GM12878 (cell line): ENCODE results near the gene CLEC1A. TPM values are rescaled to one million over a fixed set of nuclear protein-coding genes. Genes with fewer than 3 reads are reported as not detected.

Experiments used
- ATAC-seq: fragments of 200-7000 bp; cut with Tn5 transposase; 3 replicates; pipeline ENCODE4 v1.9.1; 2020; ENCODE audit warnings: mild to moderate bottlenecking, moderate library complexity
- BruUV-seq: library from RNA; stranded (reverse); fragments of 400-500 nt; replicated peaks from 2 replicates; lab custom pipeline; 2021; lab: Mats Ljungman, UMichigan
- CTCF ChIA-PET: fragments of 300-600 bp; sonication (Branson Sonifier 250); formaldehyde crosslinking; extraction: SDS; loops from one replicate; lab custom pipeline; 2021; ENCODE audit warnings: inconsistent platforms; lab: Yijun Ruan, JAX
- POLR2A ChIA-PET: fragments of 350-600 bp; formaldehyde crosslinking; extraction: SDS; loops from one replicate; lab custom pipeline; 2021; ENCODE audit warnings: inconsistent platforms; lab: Charles Lee
- RAD21 ChIA-PET: fragments of 300-600 bp; sonication (Branson Sonifier 250); formaldehyde crosslinking; loops from one replicate; lab custom pipeline; 2023; ENCODE audit warnings: antibody characterized with exemption; ENCODE audit not compliant: unreplicated experiment; lab: Charles Lee
- SMC1A ChIA-PET: fragments of 300-600 bp; sonication (Branson Sonifier 250); formaldehyde crosslinking; loops from one replicate; lab custom pipeline; 2023; ENCODE audit not compliant: unreplicated experiment, uncharacterized antibody; lab: Charles Lee
- DNase-seq: peaks from one replicate; pipeline ENCODE4 v3.0.0-alpha.2; 2011; ENCODE audit warnings: low read depth, low spot score
- FAIRE-seq: peaks from 3 replicates; lab custom pipeline; 2011; peaks lifted over from hg19 to GRCh38; lab: Jason Lieb, UNC
- H2AFZ ChIP-seq: 2 replicates; pipeline ENCODE4 v1.6.0; 2011; ENCODE audit warnings: low read depth, low read length, control low read depth; ENCODE audit not compliant: control insufficient read depth
- H3K27ac ChIP-seq: 2 replicates; pipeline ENCODE4 v1.5.1; 2011; ENCODE audit warnings: control low read depth; ENCODE audit not compliant: control insufficient read depth, insufficient read depth
- H3K27me3 ChIP-seq, 2 experiments: replicated peaks in 1 of 2; 2 replicates each; pipeline versions ENCODE4 v1.6.0 to v1.6.1; 2011; ENCODE audit warnings: low read length in 1 of 2; ENCODE audit not compliant: control insufficient read depth in 2 of 2, insufficient read depth in 2 of 2
- H3K36me3 ChIP-seq, 2 experiments: 2 replicates each; pipeline ENCODE4 v1.5.1; 2011; ENCODE audit warnings: low read length in 1 of 2; ENCODE audit not compliant: control insufficient read depth in 2 of 2, insufficient read depth in 2 of 2
- H3K4me1 ChIP-seq: 2 replicates; pipeline ENCODE4 v1.6.1; 2011; ENCODE audit warnings: mild to moderate bottlenecking, low read length, moderate library complexity, mixed read lengths; ENCODE audit not compliant: control insufficient read depth, insufficient read depth
- H3K4me2 ChIP-seq: 2 replicates; pipeline ENCODE4 v1.6.0; 2011; ENCODE audit warnings: control low read depth; ENCODE audit not compliant: control insufficient read depth, insufficient read depth
- H3K4me3 ChIP-seq: fragments of 200-600 bp; sonication (generic); 2 replicates; pipeline ENCODE4 v1.5.1; 2016
- H3K79me2 ChIP-seq: 2 replicates; pipeline ENCODE4 v1.6.0; 2011; ENCODE audit warnings: low read length; ENCODE audit not compliant: control insufficient read depth, insufficient read depth
- H3K9ac ChIP-seq: 2 replicates; pipeline ENCODE4 v1.8.0; 2011; ENCODE audit warnings: low read length, control low read depth, mixed read lengths; ENCODE audit not compliant: control insufficient read depth, insufficient read depth
- H3K9me3 ChIP-seq: replicated peaks from 3 replicates; pipeline ENCODE4 v1.5.1; 2011; ENCODE audit warnings: mild to moderate bottlenecking, low read length; ENCODE audit not compliant: control insufficient read depth, insufficient read depth
- H4K20me1 ChIP-seq: 2 replicates; pipeline ENCODE4 v1.6.0; 2011; ENCODE audit not compliant: control insufficient read depth, insufficient read depth
- CHD2 ChIP-seq: IDR thresholded peaks from 2 replicates; pipeline ENCODE4 v1.6.1; 2011; ENCODE audit warnings: low read depth, low read length, improper control_type of control experiment, borderline replicate concordance
- GABPA ChIP-seq: IDR thresholded peaks from 2 replicates; pipeline ENCODE4 v1.6.1; 2014; ENCODE audit warnings: antibody characterized with exemption, low read depth, mild to moderate bottlenecking, inconsistent platforms
- HDGF ChIP-seq: fragments of 450-650 bp; IDR thresholded peaks from 2 replicates; pipeline ENCODE4 v1.6.1; 2016; ENCODE audit warnings: antibody characterized with exemption
- IRF3 ChIP-seq: fragments of 450-650 bp; IDR thresholded peaks from 2 replicates; pipeline ENCODE4 v1.6.1; 2014; ENCODE audit warnings: mild to moderate bottlenecking
- JUND ChIP-seq: IDR thresholded peaks from 2 replicates; pipeline ENCODE4 v1.6.1; 2012; ENCODE audit warnings: low read depth, mild to moderate bottlenecking, low read length, improper control_type of control experiment, moderate library complexity
- MXI1 ChIP-seq: fragments of 150-350 bp; IDR thresholded peaks from 2 replicates; pipeline ENCODE4 v1.6.1; 2011; ENCODE audit warnings: low read depth, mild to moderate bottlenecking, inconsistent platforms, low read length, improper control_type of control experiment
- NR2C2 ChIP-seq: IDR thresholded peaks from 2 replicates; pipeline ENCODE4 v1.6.1; 2011; ENCODE audit warnings: borderline replicate concordance, low read depth; ENCODE audit not compliant: control insufficient read depth, insufficient read length
- PML ChIP-seq: IDR thresholded peaks from 2 replicates; pipeline ENCODE4 v1.6.1; 2012; ENCODE audit warnings: low read length, inconsistent platforms
- POLR2A ChIP-seq: IDR thresholded peaks from 2 replicates; pipeline ENCODE4 v1.6.1; 2011; ENCODE audit warnings: low read depth, mild to moderate bottlenecking, low read length
- RELB ChIP-seq: fragments of 450-650 bp; IDR thresholded peaks from 2 replicates; pipeline ENCODE4 v1.6.1; 2017; ENCODE audit warnings: low read depth, mild to moderate bottlenecking, moderate library complexity
- REST ChIP-seq: IDR thresholded peaks from 2 replicates; pipeline ENCODE4 v1.6.1; 2012; ENCODE audit warnings: mild to moderate bottlenecking, low read depth, low read length
- TARDBP ChIP-seq: IDR thresholded peaks from 2 replicates; pipeline ENCODE4 v1.6.1; 2016; ENCODE audit warnings: borderline replicate concordance
- YBX1 ChIP-seq: fragments of 450-650 bp; IDR thresholded peaks from 2 replicates; pipeline ENCODE4 v1.6.1; 2016; ENCODE audit warnings: antibody characterized with exemption
- ZBTB40 ChIP-seq: fragments of 450-650 bp; IDR thresholded peaks from 2 replicates; pipeline ENCODE4 v1.6.1; 2016; ENCODE audit warnings: mild to moderate bottlenecking, moderate library complexity, borderline replicate concordance
- ZNF24 ChIP-seq: fragments of 450-650 bp; IDR thresholded peaks from 2 replicates; pipeline ENCODE4 v1.6.1; 2017; ENCODE audit warnings: antibody characterized with exemption, mild to moderate bottlenecking
- WGBS: methylation state at CpG from one replicate; pipeline ENCODE4 v1.1.6; 2016; ENCODE audit warnings: low lambda C conversion rate; ENCODE audit not compliant: insufficient replicate concordance, insufficient coverage; ENCODE audit errors: missing lambda C conversion rate; 5-methylcytosine and 5-hydroxymethylcytosine counted together
- in situ Hi-C: fragments of 300-500 bp; cut with MboI; formaldehyde crosslinking; loops from 9 replicates; pipeline ENCODE4 v1.14.3; 2018; ENCODE audit warnings: mixed read lengths
- intact Hi-C: fragments of 100-400 bp; cut with micrococcal nuclease; formaldehyde crosslinking; loops from one replicate; pipeline ENCODE4 v1.14.2; 2022; ENCODE audit not compliant: unreplicated experiment
- polyA plus RNA-seq, 11 experiments: library from polyadenylated mRNA; depleted of rRNA in 4 of 11; unstranded in 6 of 11; stranded (reverse) in 5 of 11; fragments of >200 nt; fragmentation: Nextera tagmentation in 4 of 11; fragmentation: Illumina TruSeq in 1 of 11; extraction: Ambion mirVana in 4 of 11; extraction: Trizol in 1 of 11; gene quantifications; 1 replicate in 1 of 11; 2 replicates in 10 of 11; pipeline versions ENCODE4 v1.2.1 to v1.2.3, GENCODE V29; 2011 to 2016; ENCODE audit warnings: inconsistent platforms in 2 of 11, missing spikeins in 2 of 11, low read depth in 1 of 11
- total RNA-seq, 4 experiments: library from RNA; depleted of rRNA in 3 of 4; stranded (reverse); fragments of >200 nt in 3 of 4; fragmentation: Illumina TruSeq in 1 of 4; extraction: Trizol in 1 of 4; gene quantifications; 2 replicates each; pipeline versions ENCODE4 v1.2.1 to v1.2.3, GENCODE V29; 2013 to 2021

The CLEC1A gene
- total and polyA plus RNA-seq, 10 of the 15 experiments (the other 5 are each of a cell fraction or from before 2014, with no cell fraction given): not detected

GRCh38 chr12:10082117-10082874 is 16.5 kb downstream of the CLEC1A start:
- 52% methylated on average over 5 of the region's 5 CpGs for WGBS
- H3K9ac ChIP-seq: no peak overlapping the region
- no peaks in the 10 kb centered on the region for H3K36me3 ChIP-seq
- no peak overlapping the region for H2AFZ ChIP-seq
- no TSS peak for BruUV-seq
- no peak overlapping the region for H3K27ac ChIP-seq
- ATAC-seq: no peak
- SMC1A ChIA-PET: no interaction called here
- H3K4me2 ChIP-seq: no peak overlapping the region
- no peak for DNase-seq
- no peaks in the 10 kb centered on the region for H3K4me1 ChIP-seq
- CTCF ChIA-PET: no interaction called here
- in situ Hi-C loops: no loop called here
- peaks cover 4% of the 10 kb centered on the region; the same call in 2 of the 3 replicates for H3K9me3 ChIP-seq
- no peaks in the 10 kb centered on the region for H4K20me1 ChIP-seq
- intact Hi-C loops: no loop called here
- no peak for FAIRE-seq
- POLR2A ChIA-PET: no interaction called here
- H3K4me3 ChIP-seq: no peak overlapping the region
- H3K27me3 ChIP-seq: no peaks in the 10 kb centered on the region
- RAD21 ChIA-PET: no interaction called here
- H3K79me2 ChIP-seq: no peaks in the 10 kb centered on the region
- no peak for TF ChIP-seq NR2C2
- TF ChIP-seq ZBTB40: no peak
- no peak for TF ChIP-seq HDGF
- TF ChIP-seq RELB: no peak
- no peak for TF ChIP-seq GABPA
- no peak for TF ChIP-seq MXI1
- no peak for TF ChIP-seq JUND
- TF ChIP-seq CHD2: no peak
- no peak for TF ChIP-seq PML
- TF ChIP-seq TARDBP: no peak
- TF ChIP-seq IRF3: no peak
- no peak for TF ChIP-seq YBX1
- no peak for TF ChIP-seq POLR2A
- no peak for TF ChIP-seq REST
- no peak for TF ChIP-seq ZNF24
